HL-60 (cell line): ENCODE data around the gene CAPN13.

Experiments used
- GABPA ChIP-seq: IDR thresholded peaks from 2 replicates; pipeline ENCODE4 v1.6.1; 2012; ENCODE audit warnings: low read depth
- POLR2AphosphoS5 ChIP-seq: IDR thresholded peaks from 2 replicates; pipeline ENCODE4 v1.6.1; 2012; ENCODE audit warnings: low read depth
- TF ChIP-seq, protein P1 (sequence below): IDR thresholded peaks from one replicate; pipeline ENCODE4 v1.5.1; 2011; ENCODE audit warnings: low read length, control low read depth, inconsistent platforms; ENCODE audit not compliant: insufficient read depth

DNA sequence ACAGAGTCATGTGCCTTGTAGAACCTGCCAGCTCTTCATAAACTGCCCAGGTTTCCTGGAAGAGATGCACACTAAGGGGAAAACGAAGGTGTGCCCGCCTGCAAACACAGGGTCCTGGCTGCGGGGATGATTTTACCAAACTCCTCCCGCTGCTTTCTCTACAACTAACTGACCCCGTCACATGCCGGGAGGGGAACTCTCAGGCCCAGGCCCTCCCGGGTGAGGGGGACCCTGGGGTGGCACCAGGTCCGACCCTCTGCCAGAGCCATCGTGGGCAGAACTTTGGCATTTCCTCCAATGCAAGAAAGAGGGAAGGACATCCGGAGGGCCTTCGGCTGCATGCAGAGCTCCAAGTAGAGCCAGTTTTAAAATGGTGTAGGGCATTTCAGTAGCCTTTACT lies 28.6 kb downstream of the CAPN13 start:
- TF ChIP-seq, protein P1, sequence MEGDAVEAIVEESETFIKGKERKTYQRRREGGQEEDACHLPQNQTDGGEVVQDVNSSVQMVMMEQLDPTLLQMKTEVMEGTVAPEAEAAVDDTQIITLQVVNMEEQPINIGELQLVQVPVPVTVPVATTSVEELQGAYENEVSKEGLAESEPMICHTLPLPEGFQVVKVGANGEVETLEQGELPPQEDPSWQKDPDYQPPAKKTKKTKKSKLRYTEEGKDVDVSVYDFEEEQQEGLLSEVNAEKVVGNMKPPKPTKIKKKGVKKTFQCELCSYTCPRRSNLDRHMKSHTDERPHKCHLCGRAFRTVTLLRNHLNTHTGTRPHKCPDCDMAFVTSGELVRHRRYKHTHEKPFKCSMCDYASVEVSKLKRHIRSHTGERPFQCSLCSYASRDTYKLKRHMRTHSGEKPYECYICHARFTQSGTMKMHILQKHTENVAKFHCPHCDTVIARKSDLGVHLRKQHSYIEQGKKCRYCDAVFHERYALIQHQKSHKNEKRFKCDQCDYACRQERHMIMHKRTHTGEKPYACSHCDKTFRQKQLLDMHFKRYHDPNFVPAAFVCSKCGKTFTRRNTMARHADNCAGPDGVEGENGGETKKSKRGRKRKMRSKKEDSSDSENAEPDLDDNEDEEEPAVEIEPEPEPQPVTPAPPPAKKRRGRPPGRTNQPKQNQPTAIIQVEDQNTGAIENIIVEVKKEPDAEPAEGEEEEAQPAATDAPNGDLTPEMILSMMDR, result no peak
- TF ChIP-seq POLR2AphosphoS5 (no peak), GABPA (no peak)
